IPS-11a (cell line): ENCODE measurements around the gene RSPH6A.

Source experiments
- H3K4me3 ChIP-seq: one replicate; pipeline ENCODE4 v1.5.1; 2013; ENCODE audit warnings: low read depth, low read length, control low read depth

Gene RSPH6A

GRCh38 chr19:45814851-45815480, at the start of gene RSPH6A:
RSPH6A (minus strand) TSS chr19:45815308; CDS start chr19:45815176, 132 bp downstream.
- H3K4me3 ChIP-seq, result peak within 1 kb of the TSS; percentile 51

DNA sequence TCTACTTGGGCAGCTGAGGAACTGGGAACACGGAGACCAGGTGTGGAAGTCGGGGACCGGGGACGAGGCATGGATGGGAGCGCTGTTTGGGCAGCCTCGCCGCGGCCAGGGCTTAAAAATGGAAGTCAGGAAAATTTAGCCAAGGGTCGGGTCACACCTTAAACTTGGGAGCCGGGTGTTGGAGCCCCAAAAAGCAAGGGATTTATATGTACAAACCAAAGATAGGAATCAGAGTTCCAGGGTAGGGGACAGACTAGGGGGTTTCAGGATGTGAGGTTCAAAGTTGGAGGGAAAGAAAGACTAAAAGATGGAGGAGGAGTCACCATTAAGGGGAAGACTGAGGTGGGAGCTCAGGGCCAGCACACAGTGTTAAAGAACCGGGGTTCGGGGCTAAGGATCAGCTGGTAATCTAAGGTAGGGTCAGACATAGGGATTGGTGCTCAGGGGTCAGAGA, 49.5 kb upstream of the RSPH6A start:
- peak overlapping the region; percentile 88 for H3K4me3 ChIP-seq

- peak within 1 kb of the TSS; percentile 88 for H3K4me3 ChIP-seq
These were observed 48.9 kb upstream of the RSPH6A start, which contains the start of gene FOXA3 for GRCh38 chr19:45863840-45864628. FOXA3 (plus strand) TSS chr19:45864326; CDS start chr19:45864457, 131 bp downstream.

- H3K4me3 ChIP-seq, result peak overlapping the region; percentile 22
These were observed 48.3 kb upstream of the RSPH6A start for GRCh38 chr19:45863335-45863839.

DNA sequence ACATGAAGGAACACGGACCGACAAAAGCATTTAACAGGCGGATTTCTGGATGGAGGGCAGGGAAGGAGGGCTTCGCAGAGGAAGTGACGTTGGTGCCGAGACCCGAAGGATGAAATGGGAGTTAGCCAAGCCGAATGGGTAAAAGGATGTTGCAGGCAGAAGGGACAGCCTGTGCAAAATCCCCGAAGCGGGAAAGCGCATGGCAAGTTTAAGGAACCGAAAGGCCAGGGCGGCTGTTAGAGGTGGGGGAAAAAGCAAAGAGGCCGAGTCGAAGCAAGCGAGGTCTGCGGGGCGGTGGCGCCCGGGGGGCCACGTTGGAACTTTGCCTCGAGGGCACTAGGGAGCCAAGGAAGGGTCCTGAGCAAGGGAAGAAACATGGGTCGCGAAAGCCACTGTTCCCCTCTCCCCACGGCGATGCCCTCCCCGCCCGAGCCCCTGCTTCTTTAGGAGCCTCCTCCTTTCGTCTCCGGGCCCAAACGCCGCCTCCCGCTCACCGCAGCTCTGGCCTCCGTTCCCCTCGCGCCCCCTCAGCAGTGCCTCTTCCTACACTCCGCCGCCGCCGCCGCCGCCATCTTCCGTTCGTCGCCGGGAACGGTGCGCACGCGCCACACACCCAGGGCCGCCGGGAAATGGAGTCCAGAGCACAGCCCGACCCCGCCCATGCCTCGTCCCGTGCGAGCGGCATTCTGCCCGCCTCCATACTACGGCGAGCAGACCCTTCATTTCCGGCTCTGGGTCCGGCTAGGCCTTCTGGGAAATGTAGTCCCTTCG, 47.6 kb upstream of the RSPH6A start, which contains the start of gene SYMPK:
Gene SYMPK, minus strand, starts transcription at position 584 of the 771 bp plus-strand sequence. CDS start 8,652 bp downstream, outside the sequence.
- peak within 1 kb of the TSS; percentile 90 for H3K4me3 ChIP-seq

- H3K4me3 ChIP-seq, result peak overlapping the region; percentile 90
These were observed 47.1 kb upstream of the RSPH6A start for GRCh38 chr19:45862271-45862563.

- no peak overlapping the region for H3K4me3 ChIP-seq
These were observed 45.5 kb upstream of the RSPH6A start for GRCh38 chr19:45860359-45861259.

DNA sequence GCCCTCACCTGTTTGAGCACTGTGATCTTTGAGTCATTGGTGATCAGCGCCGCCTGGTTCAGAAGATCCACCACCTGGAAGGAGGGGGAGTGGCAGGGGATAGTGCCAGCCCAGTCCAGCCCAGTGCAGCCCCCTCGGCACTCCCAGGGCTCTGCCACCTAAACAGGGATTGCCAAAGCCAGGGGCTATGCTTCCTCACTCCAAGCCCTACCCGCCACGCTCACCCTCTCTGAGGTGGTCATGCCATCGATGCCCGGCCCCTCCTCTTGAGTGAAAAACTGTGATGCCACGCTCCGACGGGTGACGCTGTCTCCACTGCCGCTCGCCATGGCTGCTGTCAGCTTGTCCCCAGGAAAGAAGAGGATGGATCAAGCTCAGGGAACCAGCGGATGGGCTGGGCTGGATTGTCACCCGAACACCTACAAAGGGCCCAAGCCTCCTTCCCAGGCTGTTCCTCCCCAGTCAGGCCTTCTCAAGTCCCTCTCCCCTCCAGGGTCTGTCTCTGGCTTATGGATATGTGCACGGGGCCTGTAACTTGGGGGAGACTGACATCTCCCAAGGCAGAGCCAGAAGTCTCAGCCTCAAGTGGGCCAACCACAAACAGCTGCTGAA, 39.2 kb upstream of the RSPH6A start:
- no peak overlapping the region for H3K4me3 ChIP-seq

DNA sequence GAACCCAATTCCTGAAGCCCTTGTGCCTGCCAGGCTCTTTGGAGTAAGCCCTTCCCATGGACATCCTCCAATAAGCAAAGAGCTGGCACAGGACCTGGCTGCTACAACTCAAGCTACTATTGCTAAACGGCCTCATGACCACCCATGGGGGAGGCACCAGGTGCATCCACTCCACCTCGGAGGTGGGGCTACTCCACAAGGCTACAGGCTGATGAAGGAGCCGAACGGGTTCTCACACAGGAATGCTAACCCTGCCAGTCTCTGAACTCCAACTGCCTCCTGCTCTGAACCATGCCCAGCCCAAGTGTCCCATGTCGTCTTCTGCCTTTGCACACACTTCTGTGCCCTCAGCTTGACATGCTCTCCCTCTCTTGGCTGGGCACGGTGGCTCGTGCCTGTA, 37.9 kb upstream of the RSPH6A start:
- no peak overlapping the region for H3K4me3 ChIP-seq

GRCh38 chr19:45852145-45852750, 37.1 kb upstream of the RSPH6A start:
- H3K4me3 ChIP-seq, result no peak overlapping the region

GRCh38 chr19:45848922-45849321, 33.8 kb upstream of the RSPH6A start:
- H3K4me3 ChIP-seq, result no peak overlapping the region

GRCh38 chr19:45847663-45848062, 32.6 kb upstream of the RSPH6A start:
- H3K4me3 ChIP-seq, result no peak overlapping the region

DNA sequence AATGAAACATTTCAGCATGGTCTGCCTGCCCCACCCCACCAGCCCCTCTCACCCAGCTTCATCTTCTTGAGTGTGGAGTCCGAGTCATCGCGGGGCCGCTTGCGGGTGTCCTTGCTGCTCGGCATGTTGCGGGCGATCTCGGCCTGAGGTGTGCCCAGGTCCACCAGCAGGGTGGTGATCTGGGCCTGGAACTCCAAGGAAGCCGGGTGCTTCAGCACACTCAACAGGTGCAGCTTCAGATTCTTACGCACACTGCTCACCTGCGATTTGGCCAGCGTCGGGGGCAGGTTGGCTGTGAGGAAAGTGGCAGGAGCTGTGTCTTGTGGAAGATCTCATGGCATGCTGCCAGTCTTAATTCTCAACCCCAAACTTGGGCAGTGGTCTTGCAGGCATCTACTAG, 27.1 kb upstream of the RSPH6A start:
- H3K4me3 ChIP-seq, result no peak overlapping the region

DNA sequence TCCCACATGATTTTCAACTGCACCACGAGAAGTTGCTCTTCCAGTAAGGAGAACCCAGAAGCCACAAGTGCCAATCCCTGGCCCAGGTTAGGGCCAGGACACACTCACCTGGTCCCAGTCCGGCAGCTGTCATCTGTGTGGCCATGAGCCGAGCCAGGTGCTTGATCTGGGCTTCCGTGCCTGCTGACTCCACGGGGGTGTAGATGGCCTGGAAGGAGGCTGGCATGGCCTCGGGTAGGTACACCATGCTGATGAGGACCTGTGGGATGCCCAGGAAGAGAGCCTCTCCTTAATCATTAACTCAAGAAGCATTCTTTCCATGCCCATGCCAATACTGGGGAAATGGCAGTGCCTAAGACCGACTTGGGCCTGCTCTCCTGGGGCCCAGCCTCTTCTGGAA, 19.9 kb upstream of the RSPH6A start:
- H3K4me3 ChIP-seq, result no peak overlapping the region

DNA sequence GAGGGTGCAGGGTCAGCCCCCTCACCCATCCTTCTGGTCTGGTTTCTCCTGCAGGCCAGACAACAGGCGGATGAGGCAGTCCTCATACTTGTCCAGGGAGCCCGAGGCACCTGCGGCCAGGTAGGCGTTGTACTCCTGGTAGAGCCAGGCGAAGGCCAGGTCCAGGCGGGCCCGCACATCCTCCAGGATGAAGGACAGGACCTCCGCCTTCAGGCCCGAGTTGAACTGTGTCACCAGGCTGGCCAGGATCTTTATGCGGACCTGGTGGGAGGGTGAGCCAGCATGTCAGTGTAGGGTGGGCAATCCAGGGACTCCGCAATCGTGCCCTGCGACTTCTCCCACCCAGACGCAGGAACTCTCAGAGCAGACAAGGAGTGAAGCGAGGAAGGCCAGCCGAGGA, 13.8 kb upstream of the RSPH6A start:
- H3K4me3 ChIP-seq, result no peak overlapping the region

DNA sequence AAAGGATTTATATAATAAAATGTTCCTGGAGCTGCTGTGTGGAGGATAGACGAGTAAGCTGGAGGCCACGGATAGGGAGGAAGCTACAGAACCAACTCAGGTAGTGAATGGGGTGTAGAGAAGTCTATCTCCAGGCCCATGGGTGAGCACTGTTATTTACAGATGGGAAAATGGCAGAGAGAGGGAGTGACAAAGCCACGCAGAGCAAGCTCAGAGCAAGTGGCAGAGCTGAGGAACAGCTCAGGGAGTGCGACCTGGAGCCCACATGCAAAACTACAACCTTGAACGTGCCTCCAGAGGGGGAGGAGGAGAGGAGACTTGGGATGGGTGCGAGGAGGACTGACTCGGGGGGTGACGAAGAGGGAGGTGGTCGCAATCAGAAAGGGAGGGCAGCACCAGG, 13.4 kb upstream of the RSPH6A start:
- no peak overlapping the region for H3K4me3 ChIP-seq

GRCh38 chr19:45827459-45828093, 12.5 kb upstream of the RSPH6A start:
- no peak overlapping the region for H3K4me3 ChIP-seq

DNA sequence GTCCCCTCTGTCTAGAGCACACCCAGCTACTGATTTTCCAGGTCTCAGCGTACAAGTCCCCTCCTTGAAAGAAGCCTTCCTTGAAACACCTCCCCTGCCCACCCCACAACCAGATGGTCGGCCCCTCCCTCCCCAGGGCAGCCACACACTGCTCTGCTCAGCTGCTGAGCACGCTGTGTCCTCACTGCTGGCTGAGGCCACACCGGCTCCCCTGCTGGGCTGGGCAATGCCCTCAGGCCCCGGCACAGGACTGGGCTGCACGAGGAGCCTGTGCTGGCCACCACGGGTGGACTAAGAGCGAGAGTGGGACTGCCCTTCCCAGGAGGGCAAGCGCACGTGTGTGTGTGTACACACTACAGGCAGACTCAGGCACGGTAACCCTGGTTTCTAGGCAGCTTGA, 11.8 kb upstream of the RSPH6A start:
- H3K4me3 ChIP-seq, result no peak overlapping the region
